Liver (tissue), 9 donors: Measurements from ENCODE around the gene MAGED2. TPM values are rescaled to one million over a fixed set of nuclear protein-coding genes. Genes with fewer than 3 reads are reported as not detected.

Experiments
- DNase-seq: peaks from one replicate; pipeline ENCODE4 v3.0.0-alpha.2; 2017; ENCODE audit warnings: low spot score
- H3K27ac ChIP-seq, 2 donors: one replicate each; pipeline ENCODE4 v1.7.0; 2013; ENCODE audit warnings: inconsistent platforms in 2 of 2, low read length in 2 of 2, control low read depth in 1 of 2, low read depth in 1 of 2, mild to moderate bottlenecking in 1 of 2
- H3K27me3 ChIP-seq, 4 donors: one replicate each; pipeline versions ENCODE4 v1.6.1 to v1.7.0; 2013; ENCODE audit warnings: low read length in 3 of 4, inconsistent platforms in 1 of 4, mild to moderate bottlenecking in 1 of 4, moderate library complexity in 1 of 4; ENCODE audit not compliant: control insufficient read depth in 4 of 4, insufficient read depth in 4 of 4
- H3K36me3 ChIP-seq, 4 donors: one replicate each; pipeline versions ENCODE4 v1.6.1 to v1.7.0; 2013; ENCODE audit warnings: low read length in 3 of 4, mild to moderate bottlenecking in 3 of 4, low read depth in 1 of 4, moderate library complexity in 1 of 4; ENCODE audit not compliant: control insufficient read depth in 4 of 4, insufficient read depth in 3 of 4
- H3K4me1 ChIP-seq, 4 donors: one replicate each; pipeline versions ENCODE4 v1.6.1 to v1.7.0; 2013; ENCODE audit warnings: low read length in 3 of 4, mild to moderate bottlenecking in 3 of 4, moderate library complexity in 1 of 4; ENCODE audit not compliant: control insufficient read depth in 4 of 4, insufficient read depth in 4 of 4
- H3K4me3 ChIP-seq, 3 donors: one replicate each; pipeline versions ENCODE4 v1.6.1 to v1.7.0; 2013; ENCODE audit warnings: low read length in 3 of 3, control low read depth in 1 of 3, low read depth in 1 of 3, mild to moderate bottlenecking in 1 of 3
- H3K9ac ChIP-seq, 2 donors: one replicate each; pipeline ENCODE4 v1.7.0; 2013; ENCODE audit warnings: low read length in 2 of 2, mild to moderate bottlenecking in 2 of 2, moderate library complexity in 2 of 2, control low read depth in 1 of 2, low read depth in 1 of 2
- H3K9me3 ChIP-seq, 4 donors: one replicate each; pipeline versions ENCODE4 v1.6.1 to v1.7.0; 2013; ENCODE audit warnings: low read length in 3 of 4; ENCODE audit not compliant: control insufficient read depth in 4 of 4
- ATF3 ChIP-seq: IDR thresholded peaks from 2 replicates; pipeline ENCODE4 v1.6.1; 2016; ENCODE audit warnings: antibody characterized with exemption
- CTCF ChIP-seq: fragments of 150-350 bp; IDR thresholded peaks from 2 replicates; pipeline ENCODE4 v1.5.1; 2017; ENCODE audit warnings: improper control_type of control experiment, low read depth, low read length; ENCODE audit not compliant: missing input control
- EGR1 ChIP-seq, 2 donors: IDR thresholded peaks; 2 replicates each; pipeline ENCODE4 v1.6.1; 2016 to 2018; ENCODE audit warnings: antibody characterized with exemption in 2 of 2, low read depth in 2 of 2
- FOXA1 ChIP-seq: IDR thresholded peaks from 2 replicates; pipeline ENCODE4 v1.6.1; 2016; ENCODE audit warnings: antibody characterized with exemption
- FOXA2 ChIP-seq: IDR thresholded peaks from 2 replicates; pipeline ENCODE4 v1.6.1; 2016; ENCODE audit warnings: antibody characterized with exemption
- GABPA ChIP-seq, 2 donors: IDR thresholded peaks in 1 of 2; conservative IDR thresholded peaks in 1 of 2; 2 replicates each; pipeline ENCODE4 v1.6.1; 2016; ENCODE audit warnings: antibody characterized with exemption in 2 of 2, mild to moderate bottlenecking in 1 of 2, moderate library complexity in 1 of 2
- HNF4A ChIP-seq, 2 donors: conservative IDR thresholded peaks; 2 replicates each; pipeline ENCODE4 v1.6.1; 2016; ENCODE audit warnings: antibody characterized with exemption in 2 of 2, mild to moderate bottlenecking in 2 of 2
- HNF4G ChIP-seq: IDR thresholded peaks from 2 replicates; pipeline ENCODE4 v1.6.1; 2016; ENCODE audit warnings: antibody characterized with exemption
- JUND ChIP-seq, 2 donors: IDR thresholded peaks; 2 replicates each; pipeline ENCODE4 v1.6.1; 2016; ENCODE audit warnings: antibody characterized with exemption in 2 of 2
- MAX ChIP-seq: IDR thresholded peaks from 2 replicates; pipeline ENCODE4 v1.6.1; 2016; ENCODE audit warnings: antibody characterized with exemption
- NR2F2 ChIP-seq: IDR thresholded peaks from 2 replicates; pipeline ENCODE4 v1.6.1; 2016; ENCODE audit warnings: antibody characterized with exemption
- RAD21 ChIP-seq, 2 donors: IDR thresholded peaks; 2 replicates each; pipeline ENCODE4 v1.6.1; 2016; ENCODE audit warnings: antibody characterized with exemption in 2 of 2, mild to moderate bottlenecking in 2 of 2
- REST ChIP-seq: IDR thresholded peaks from 2 replicates; pipeline ENCODE4 v1.6.1; 2016; ENCODE audit warnings: antibody characterized with exemption, mild to moderate bottlenecking
- RXRA ChIP-seq, 2 donors: IDR thresholded peaks; 2 replicates each; pipeline ENCODE4 v1.6.1; 2017 to 2018; ENCODE audit warnings: antibody characterized with exemption in 2 of 2, mild to moderate bottlenecking in 1 of 2
- SP1 ChIP-seq: IDR thresholded peaks from 2 replicates; pipeline ENCODE4 v1.6.1; 2018; ENCODE audit warnings: antibody characterized with exemption, mild to moderate bottlenecking
- TAF1 ChIP-seq: conservative IDR thresholded peaks from 2 replicates; pipeline ENCODE4 v1.6.1; 2016; ENCODE audit warnings: antibody characterized with exemption, mild to moderate bottlenecking
- YY1 ChIP-seq: IDR thresholded peaks from 2 replicates; pipeline ENCODE4 v1.6.1; 2016; ENCODE audit warnings: antibody characterized with exemption, mild to moderate bottlenecking
- ZBTB33 ChIP-seq: IDR thresholded peaks from 2 replicates; pipeline ENCODE4 v1.6.1; 2016; ENCODE audit warnings: antibody characterized with exemption
- WGBS: extraction: QIAGEN DNeasy Blood & Tissue Kit; methylation state at CpG from one replicate; pipeline ENCODE4 v1.1.7; 2013; 5-methylcytosine and 5-hydroxymethylcytosine counted together
- polyA plus RNA-seq, 2 donors: library from polyadenylated mRNA; stranded (reverse) in 1 of 2; unstranded in 1 of 2; fragments of 200-250 nt in 1 of 2; fragments of >200 nt in 1 of 2; fragmentation: Nextera tagmentation in 1 of 2; extraction: Ambion mirVana in 1 of 2; gene quantifications; one replicate each; pipeline versions ENCODE4 v1.2.1 to v1.2.3, GENCODE V29; 2013 to 2015
- total RNA-seq, 2 donors: library from RNA; depleted of rRNA; stranded (reverse); fragments of >200 nt; gene quantifications; one replicate each; pipeline ENCODE4 v1.2.3, GENCODE V29; 2014
- donor health status: healthy.
- donor health status: healthy.
- donor health status: healthy.
- donor health status: healthy.
- donor health status: healthy.

MAGED2 gene
- total and polyA plus RNA-seq, 4 donors, result 25.4 to 93.4 (median 31.3) TPM

GRCh38 chrX:54812306-54812705 lies 4.8 kb downstream of the MAGED2 start:
- WGBS, result 93% methylated on average over 3 of the region's 3 CpGs
- peaks cover 6 to 42% (median 26%) of the 10 kb centered on the region in 4 donors for H3K36me3 ChIP-seq
- no peak for TF ChIP-seq ZBTB33
- TF ChIP-seq JUND (IDR thresholded peaks at IDR 0.05), result no peak
- TF ChIP-seq YY1, result no peak
- TF ChIP-seq RAD21 (IDR thresholded peaks at IDR 0.05), result no peak
- TF ChIP-seq REST, result no peak
- no peak for TF ChIP-seq RXRA (IDR thresholded peaks at IDR 0.05)
- no peak for TF ChIP-seq NR2F2
- no peak for TF ChIP-seq GABPA (IDR thresholded peaks at IDR 0.05 in 1 of 2, conservative IDR thresholded peaks at IDR 0.05 in 1 of 2)
- TF ChIP-seq TAF1, result no peak
- TF ChIP-seq EGR1 (IDR thresholded peaks at IDR 0.05; ENCODE audit: low read depth in 2 of 2), result no peak
- no peak for TF ChIP-seq HNF4A (conservative IDR thresholded peaks at IDR 0.05)
- no peak for TF ChIP-seq FOXA1
- no peak for TF ChIP-seq FOXA2
- no peak for TF ChIP-seq SP1
- TF ChIP-seq ATF3, result no peak
- no peak for TF ChIP-seq HNF4G
- TF ChIP-seq MAX, result no peak
- no peak for TF ChIP-seq CTCF
- peaks cover 4 to 8% (median 7%) of the 10 kb centered on the region in 4 donors for H3K4me1 ChIP-seq
- H3K9me3 ChIP-seq, result no peaks in the 10 kb centered on the region
- H3K9ac ChIP-seq, result no peak overlapping the region
- no peak for DNase-seq
- H3K27me3 ChIP-seq, result peaks cover 0 to 3% (median 0%) of the 10 kb centered on the region in 4 donors
- no peak overlapping the region for H3K27ac ChIP-seq
- H3K4me3 ChIP-seq, result no peak overlapping the region
